Heart left ventricle (tissue), 16 donors: Measurements from ENCODE around the gene MBL2. TPM values are rescaled to one million over a fixed set of nuclear protein-coding genes. Genes with fewer than 3 reads are reported as not detected.

Experiments used
- ATAC-seq, 4 donors: fragments of 200-7000 bp; cut with Tn5 transposase; one replicate each; pipeline ENCODE4 v1.9.1; 2020 to 2022; ENCODE audit warnings: moderate library complexity in 4 of 4, mild to moderate bottlenecking in 3 of 4, moderate number of reproducible peaks in 1 of 4
- DNase-seq, 5 donors: peaks; one replicate each; pipeline ENCODE4 v3.0.0-alpha.2; 2020
- H3K27ac ChIP-seq, 12 donors: fragments of 200-600 bp; sonication (generic) in 4 of 12; one replicate each; pipeline versions ENCODE4 v1.5.0 to v1.8.0; 2016 to 2022; ENCODE audit warnings: mild to moderate bottlenecking in 2 of 12
- H3K27me3 ChIP-seq, 9 donors: fragments of 200-600 bp; sonication (generic) in 2 of 9; one replicate each; pipeline versions ENCODE4 v1.5.1 to v1.8.0; 2016 to 2022; ENCODE audit warnings: mild to moderate bottlenecking in 3 of 9
- H3K36me3 ChIP-seq, 9 donors: fragments of 200-600 bp; sonication (generic) in 2 of 9; one replicate each; pipeline versions ENCODE4 v1.5.0 to v1.8.0; 2018 to 2022; ENCODE audit warnings: mild to moderate bottlenecking in 2 of 9
- H3K4me1 ChIP-seq, 12 donors: fragments of 200-600 bp; sonication (generic) in 4 of 12; one replicate each; pipeline versions ENCODE4 v1.5.0 to v1.8.0; 2016 to 2022; ENCODE audit warnings: mild to moderate bottlenecking in 3 of 12
- H3K4me3 ChIP-seq, 12 donors: fragments of 200-600 bp; sonication (generic) in 4 of 12; one replicate each; pipeline versions ENCODE4 v1.5.0 to v1.8.0; 2017 to 2022; ENCODE audit warnings: mild to moderate bottlenecking in 9 of 12, moderate library complexity in 4 of 12
- H3K9me3 ChIP-seq, 12 donors: fragments of 200-600 bp; sonication (generic) in 4 of 12; one replicate each; pipeline versions ENCODE4 v1.5.0 to v1.8.0; 2016 to 2022; ENCODE audit warnings: mild to moderate bottlenecking in 1 of 12
- CTCF ChIP-seq, 12 donors: fragments of 200-600 bp; sonication (generic) in 4 of 12; IDR thresholded peaks; one replicate each; pipeline versions ENCODE4 v1.5.0 to v1.8.0; 2018 to 2022; ENCODE audit warnings: antibody characterized with exemption in 12 of 12, mild to moderate bottlenecking in 5 of 12
- POLR2A ChIP-seq, 2 donors: fragments of 450-650 bp; IDR thresholded peaks; one replicate each; pipeline ENCODE4 v1.6.1; 2017; ENCODE audit warnings: antibody characterized with exemption in 2 of 2, mild to moderate bottlenecking in 2 of 2, moderate library complexity in 2 of 2
- WGBS, 4 donors: extraction: QIAGEN DNeasy Blood & Tissue Kit in 2 of 4; methylation state at CpG; one replicate each; pipeline versions ENCODE4 v1.1.5 to v1.1.7; 2013 to 2018; 5-methylcytosine and 5-hydroxymethylcytosine counted together
- intact Hi-C, 10 donors: fragments of 100-400 bp; cut with DNase I; formaldehyde crosslinking; loops; one replicate each; pipeline versions ENCODE4 v1.11.1 to v1.14.2; 2022
- polyA plus RNA-seq, 2 donors: library from polyadenylated mRNA; stranded (reverse); fragments of 200-250 nt; gene quantifications; one replicate each; pipeline ENCODE4 v1.2.3, GENCODE V29; 2013
- total RNA-seq, 9 donors: library from RNA; depleted of rRNA in 2 of 9; stranded (reverse); fragments of >200 nt in 2 of 9; fragmentation: NEBNext Ultra II Directional in 3 of 9; extraction: Animal tissue kit (Norgen Biotek cat#: 25700) in 3 of 9; gene quantifications; one replicate each; pipeline versions ENCODE4 v1.1.0 to v1.2.4, GENCODE V29; 2016 to 2023
- donor health status: ischemic (EF 13 %, LVEDD 7.1; RV severe dilation, severe dysfunction).
- donor health status: healthy with polysubstance abuse.
- donor health status: DM: no; HTN: yes; CAD: no.
- donor health status: DM: no; HTN: no; CAD: no.
- donor health status: ischemic (EF 25% LVEDD 6.9; RV normal size, moderate dysfunction).
- donor health status: ischemic (EF 25% LVEDD 5.7; RV mildly dilated, moderate dysfunction).
- donor health status: healthy.
- donor health status: DM: yes; HTN: yes; CAD: no.
- donor health status: ischemic (EF 35%, LVEDD 5.7; RV mildly dilated, moderate dysfunction).
- donor health status: nonischemic (EF 11% LVEDD 7.7; RV severe dilation, severe dysfunction).
- donor health status: DM: yes; HTN: yes; CAD: no.
- donor health status: PGD.
- donor health status: ischemic (EF 29% LVEDD 5.4; RV normal size, mild dysfunction).
- donor health status: nonischemic (EF 23%, LVEDD 6.1; RV moderate dilation, normal function).

MBL2 gene
- total and polyA plus RNA-seq, 11 donors, result not detected

- intact Hi-C loops, result no loop called here
- TF ChIP-seq POLR2A (IDR thresholded peaks at IDR 0.05), result no peak
- TF ChIP-seq CTCF (IDR thresholded peaks at IDR 0.05), result no peak
- Histone ChIP-seq H3K27ac (no peak overlapping the region), H3K4me1 (no peaks in the 10 kb centered on the region), H3K36me3 (no peaks in the 10 kb centered on the region), H3K4me3 (no peak overlapping the region), H3K9me3 (no peaks in the 10 kb centered on the region), H3K27me3 (no peaks in the 10 kb centered on the region)
- no peak for ATAC-seq
- WGBS, 4 donors, result 50 to 77% (median 65%) methylated on average over 1 of the region's 1 CpG
- DNase-seq, result no peak
Observed at GRCh38 chr10:52750629-52751028, 22.0 kb downstream of the MBL2 start.

GRCh38 chr10:52747694-52748093, 24.9 kb downstream of the MBL2 start:
- no peak overlapping the region for H3K27ac ChIP-seq
- H3K27me3 ChIP-seq, result no peaks in the 10 kb centered on the region
- intact Hi-C loops, result no loop called here
- 87 to 94% (median 88%) methylated on average over 4 of the region's 4 CpGs for WGBS, 4 donors
- DNase-seq (no peak), ATAC-seq (no peak)
- H3K9me3 ChIP-seq, result no peaks in the 10 kb centered on the region
- no peaks in the 10 kb centered on the region for H3K36me3 ChIP-seq
- TF ChIP-seq POLR2A (IDR thresholded peaks at IDR 0.05) (no peak), CTCF (IDR thresholded peaks at IDR 0.05) (no peak)
- no peak overlapping the region for H3K4me3 ChIP-seq
- no peaks in the 10 kb centered on the region for H3K4me1 ChIP-seq

GRCh38 chr10:52746169-52746568, 26.4 kb downstream of the MBL2 start:
- Histone ChIP-seq H3K27me3 (no peaks in the 10 kb centered on the region), H3K36me3 (no peaks in the 10 kb centered on the region), H3K9me3 (no peaks in the 10 kb centered on the region), H3K27ac (no peak overlapping the region), H3K4me1 (no peaks in the 10 kb centered on the region), H3K4me3 (no peak overlapping the region)
- no peak for DNase-seq
- 61 to 86% (median 73%) methylated on average over 5 of the region's 5 CpGs for WGBS, 4 donors
- no peak for ATAC-seq
- intact Hi-C loops, result no loop called here
- TF ChIP-seq POLR2A (IDR thresholded peaks at IDR 0.05), result no peak
- no peak for TF ChIP-seq CTCF (IDR thresholded peaks at IDR 0.05)

GRCh38 chr10:52744057-52744805, 28.4 kb downstream of the MBL2 start:
- Histone ChIP-seq H3K27me3 (no peaks in the 10 kb centered on the region), H3K36me3 (no peaks in the 10 kb centered on the region), H3K4me3 (no peak overlapping the region), H3K27ac (no peak overlapping the region), H3K4me1 (no peaks in the 10 kb centered on the region), H3K9me3 (no peaks in the 10 kb centered on the region)
- intact Hi-C loops, result loop anchor here in 3 of 10 donors (5.0 kb wide), 1 partner anchor 38 kb away; no protein-coding TSS in a partner anchor
- DNase-seq, result no peak
- TF ChIP-seq POLR2A (IDR thresholded peaks at IDR 0.05) (no peak), CTCF (IDR thresholded peaks at IDR 0.05) (no peak)
- WGBS, 4 donors, result 55 to 89% (median 76%) methylated on average over 8 of the region's 8 CpGs
- no peak for ATAC-seq
